ENCODE data around the gene WNK2. TPM values are rescaled to one million over a fixed set of nuclear protein-coding genes. Genes with fewer than 3 reads are reported as not detected.

The WNK2 gene
- total RNA-seq, 1 experiment from 2014 or later = 69.4 TPM

DNA sequence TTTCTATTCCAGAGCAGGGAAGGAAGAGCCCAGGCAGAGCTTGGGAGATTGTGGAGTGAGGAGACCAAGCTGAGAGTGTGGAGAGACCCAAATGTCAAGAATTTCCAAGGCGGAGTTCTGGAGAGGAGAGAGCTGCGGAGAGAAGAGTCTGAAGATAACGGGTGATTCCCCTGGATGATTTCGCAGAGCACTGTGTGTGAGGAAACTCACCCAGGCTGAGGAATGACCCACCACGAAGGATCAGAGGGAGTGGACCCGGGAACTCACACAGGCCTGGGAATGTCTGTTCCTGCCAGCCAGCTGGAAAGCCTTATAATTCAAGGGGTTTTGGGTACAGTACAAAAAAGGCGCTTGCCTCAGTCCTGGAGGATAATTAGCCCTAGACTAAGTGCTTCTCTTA lies 94.2 kb downstream of the WNK2 start:
- H3K9me3 ChIP-seq (ENCODE audit: control insufficient read depth, low read depth, low read length) = no peaks in the 10 kb centered on the region
- H2BK5ac ChIP-seq (ENCODE audit: insufficient read length, low read length) = no peak overlapping the region
- H3T11ph ChIP-seq (ENCODE audit: low read length) = no peak overlapping the region
- H3K56ac ChIP-seq (ENCODE audit: insufficient read length, low read depth, low read length) = no peak overlapping the region
- no peak overlapping the region for H2BK12ac ChIP-seq (ENCODE audit: insufficient read length, low read depth, low read length)
- no peak overlapping the region for H3K9ac ChIP-seq (ENCODE audit: extremely low read depth, insufficient read length, low read length)
- no peaks in the 10 kb centered on the region for H3K4me1 ChIP-seq (ENCODE audit: insufficient read depth, low read length)
- H3K14ac ChIP-seq (ENCODE audit: insufficient read depth, low read length) = no peak overlapping the region
- no peak overlapping the region for H3K4ac ChIP-seq (ENCODE audit: low read depth, low read length)
- H4K20me1 ChIP-seq (ENCODE audit: control insufficient read depth, insufficient read depth, insufficient read length) = no peaks in the 10 kb centered on the region
- no peaks in the 10 kb centered on the region for H3K9me3 Mint-ChIP-seq
- H3K4me3 Mint-ChIP-seq = no peak overlapping the region
- no peaks in the 10 kb centered on the region for H3K79me2 ChIP-seq (ENCODE audit: insufficient read depth, low read length)
- H3K23ac ChIP-seq (ENCODE audit: insufficient read length, low read depth, low read length) = no peak overlapping the region
- H3K27me3 Mint-ChIP-seq (ENCODE audit: low read depth) = no peaks in the 10 kb centered on the region
- H4K91ac ChIP-seq (ENCODE audit: insufficient read length, low read depth, low read length) = no peak overlapping the region
- H3K18ac ChIP-seq (ENCODE audit: insufficient read length, low read depth, low read length) = no peak overlapping the region
- H2BK120ac ChIP-seq (ENCODE audit: low read depth, low read length, poor library complexity, severe bottlenecking) = no peak overlapping the region
- H3K4me2 ChIP-seq (ENCODE audit: insufficient read depth, insufficient read length, low read length) = no peak overlapping the region
- DNase-seq = no peak
- H3K36me3 Mint-ChIP-seq (ENCODE audit: insufficient read depth in 1 of 3, low read depth in 3 of 3) = peaks cover 3 to 6% (median 5%) of the 10 kb centered on the region in 3 experiments; a peak in 2 of 7 replicates
- no peaks in the 10 kb centered on the region for H3K23me2 ChIP-seq (ENCODE audit: insufficient read length, low read depth, low read length, poor library complexity, severe bottlenecking)
- H4K8ac ChIP-seq (replicated peaks; ENCODE audit: insufficient read length, low read depth, low read length) = no peak overlapping the region
- TF ChIP-seq, protein P1, sequence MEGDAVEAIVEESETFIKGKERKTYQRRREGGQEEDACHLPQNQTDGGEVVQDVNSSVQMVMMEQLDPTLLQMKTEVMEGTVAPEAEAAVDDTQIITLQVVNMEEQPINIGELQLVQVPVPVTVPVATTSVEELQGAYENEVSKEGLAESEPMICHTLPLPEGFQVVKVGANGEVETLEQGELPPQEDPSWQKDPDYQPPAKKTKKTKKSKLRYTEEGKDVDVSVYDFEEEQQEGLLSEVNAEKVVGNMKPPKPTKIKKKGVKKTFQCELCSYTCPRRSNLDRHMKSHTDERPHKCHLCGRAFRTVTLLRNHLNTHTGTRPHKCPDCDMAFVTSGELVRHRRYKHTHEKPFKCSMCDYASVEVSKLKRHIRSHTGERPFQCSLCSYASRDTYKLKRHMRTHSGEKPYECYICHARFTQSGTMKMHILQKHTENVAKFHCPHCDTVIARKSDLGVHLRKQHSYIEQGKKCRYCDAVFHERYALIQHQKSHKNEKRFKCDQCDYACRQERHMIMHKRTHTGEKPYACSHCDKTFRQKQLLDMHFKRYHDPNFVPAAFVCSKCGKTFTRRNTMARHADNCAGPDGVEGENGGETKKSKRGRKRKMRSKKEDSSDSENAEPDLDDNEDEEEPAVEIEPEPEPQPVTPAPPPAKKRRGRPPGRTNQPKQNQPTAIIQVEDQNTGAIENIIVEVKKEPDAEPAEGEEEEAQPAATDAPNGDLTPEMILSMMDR (conservative IDR thresholded peaks at IDR 0.05) = no peak
- H3K27ac Mint-ChIP-seq = no peak overlapping the region
- no peak overlapping the region for H2AFZ ChIP-seq (ENCODE audit: low read length)
- no peaks in the 10 kb centered on the region for H3K27me3 ChIP-seq (ENCODE audit: insufficient read depth, low read length)
- H2BK15ac ChIP-seq (ENCODE audit: low read depth, low read length) = no peak overlapping the region
- H2BK20ac ChIP-seq (ENCODE audit: low read depth, low read length, poor library complexity, severe bottlenecking) = no peak overlapping the region
- WGBS (ENCODE audit: extremely low coverage, insufficient read length, low lambda C conversion rate) = no CpG with 5 or more reads among the region's 7 CpGs
- no peaks in the 10 kb centered on the region for H3K4me1 Mint-ChIP-seq
- no peak overlapping the region for H3K27ac ChIP-seq (ENCODE audit: insufficient read length, low read depth, low read length)
- no peak overlapping the region for H4K5ac ChIP-seq (ENCODE audit: insufficient read length, low read depth, low read length)
- no peaks in the 10 kb centered on the region for H3K79me1 ChIP-seq (ENCODE audit: insufficient read depth, low read depth, low read length, poor library complexity, severe bottlenecking)
- H2AK5ac ChIP-seq (ENCODE audit: insufficient read length, low read length) = no peak overlapping the region

All from H9 (cell line).